HL-60 (cell line): Measurements from ENCODE around the gene TIAM1.

ENCODE experiments used
- DNase-seq, 2 experiments: peaks; one replicate each; pipeline ENCODE4 v3.0.0-alpha.2; 2010 to 2020; ENCODE audit warnings: low read depth in 1 of 2, low spot score in 1 of 2
- H3K27ac ChIP-seq: fragments of 250-450 bp; sonication (Bioruptor Pico); replicated peaks from 2 replicates; pipeline ENCODE4 v1.5.1; 2020; ENCODE audit warnings: mild to moderate bottlenecking, moderate library complexity
- H3K27me3 ChIP-seq: fragments of 250-450 bp; sonication (Bioruptor Pico); 2 replicates; pipeline ENCODE4 v1.5.1; 2021; ENCODE audit warnings: mild to moderate bottlenecking, moderate library complexity; ENCODE audit not compliant: insufficient read depth, poor library complexity, severe bottlenecking
- H3K4me3 ChIP-seq: replicated peaks from 2 replicates; pipeline ENCODE4 v1.5.1; 2011; ENCODE audit warnings: mild to moderate bottlenecking, control low read depth, low read length; ENCODE audit not compliant: insufficient read depth
- GABPA ChIP-seq: IDR thresholded peaks from 2 replicates; pipeline ENCODE4 v1.6.1; 2012; ENCODE audit warnings: low read depth
- POLR2AphosphoS5 ChIP-seq: IDR thresholded peaks from 2 replicates; pipeline ENCODE4 v1.6.1; 2012; ENCODE audit warnings: low read depth
- REST ChIP-seq: IDR thresholded peaks from 2 replicates; pipeline ENCODE4 v1.6.1; 2012; ENCODE audit warnings: low read depth; ENCODE audit not compliant: insufficient replicate concordance
- SPI1 ChIP-seq: IDR thresholded peaks from 2 replicates; pipeline ENCODE4 v1.6.1; 2012; ENCODE audit warnings: low read depth, mild to moderate bottlenecking, borderline replicate concordance
- TF ChIP-seq, protein P1 (sequence below): IDR thresholded peaks from one replicate; pipeline ENCODE4 v1.5.1; 2011; ENCODE audit warnings: low read length, control low read depth, inconsistent platforms; ENCODE audit not compliant: insufficient read depth

TIAM1 gene

GRCh38 chr21:31374395-31374794 is 30.3 kb upstream of the TIAM1 start:
- no peaks in the 10 kb centered on the region for H3K27me3 ChIP-seq
- H3K27ac ChIP-seq = no peak overlapping the region
- DNase-seq = no peak
- no peak overlapping the region for H3K4me3 ChIP-seq
- TF ChIP-seq, protein P1, sequence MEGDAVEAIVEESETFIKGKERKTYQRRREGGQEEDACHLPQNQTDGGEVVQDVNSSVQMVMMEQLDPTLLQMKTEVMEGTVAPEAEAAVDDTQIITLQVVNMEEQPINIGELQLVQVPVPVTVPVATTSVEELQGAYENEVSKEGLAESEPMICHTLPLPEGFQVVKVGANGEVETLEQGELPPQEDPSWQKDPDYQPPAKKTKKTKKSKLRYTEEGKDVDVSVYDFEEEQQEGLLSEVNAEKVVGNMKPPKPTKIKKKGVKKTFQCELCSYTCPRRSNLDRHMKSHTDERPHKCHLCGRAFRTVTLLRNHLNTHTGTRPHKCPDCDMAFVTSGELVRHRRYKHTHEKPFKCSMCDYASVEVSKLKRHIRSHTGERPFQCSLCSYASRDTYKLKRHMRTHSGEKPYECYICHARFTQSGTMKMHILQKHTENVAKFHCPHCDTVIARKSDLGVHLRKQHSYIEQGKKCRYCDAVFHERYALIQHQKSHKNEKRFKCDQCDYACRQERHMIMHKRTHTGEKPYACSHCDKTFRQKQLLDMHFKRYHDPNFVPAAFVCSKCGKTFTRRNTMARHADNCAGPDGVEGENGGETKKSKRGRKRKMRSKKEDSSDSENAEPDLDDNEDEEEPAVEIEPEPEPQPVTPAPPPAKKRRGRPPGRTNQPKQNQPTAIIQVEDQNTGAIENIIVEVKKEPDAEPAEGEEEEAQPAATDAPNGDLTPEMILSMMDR = no peak
- TF ChIP-seq GABPA (no peak), SPI1 (no peak), POLR2AphosphoS5 (no peak)

- no peak for DNase-seq
- no peak overlapping the region for H3K27ac ChIP-seq
- no peak overlapping the region for H3K4me3 ChIP-seq
- no peaks in the 10 kb centered on the region for H3K27me3 ChIP-seq
- TF ChIP-seq SPI1 = no peak
- no peak for TF ChIP-seq POLR2AphosphoS5
- TF ChIP-seq GABPA = no peak
- TF ChIP-seq, protein P1 = no peak
- no peak for TF ChIP-seq REST
Measured at GRCh38 chr21:31372471-31372765, 28.4 kb upstream of the TIAM1 start.

DNA sequence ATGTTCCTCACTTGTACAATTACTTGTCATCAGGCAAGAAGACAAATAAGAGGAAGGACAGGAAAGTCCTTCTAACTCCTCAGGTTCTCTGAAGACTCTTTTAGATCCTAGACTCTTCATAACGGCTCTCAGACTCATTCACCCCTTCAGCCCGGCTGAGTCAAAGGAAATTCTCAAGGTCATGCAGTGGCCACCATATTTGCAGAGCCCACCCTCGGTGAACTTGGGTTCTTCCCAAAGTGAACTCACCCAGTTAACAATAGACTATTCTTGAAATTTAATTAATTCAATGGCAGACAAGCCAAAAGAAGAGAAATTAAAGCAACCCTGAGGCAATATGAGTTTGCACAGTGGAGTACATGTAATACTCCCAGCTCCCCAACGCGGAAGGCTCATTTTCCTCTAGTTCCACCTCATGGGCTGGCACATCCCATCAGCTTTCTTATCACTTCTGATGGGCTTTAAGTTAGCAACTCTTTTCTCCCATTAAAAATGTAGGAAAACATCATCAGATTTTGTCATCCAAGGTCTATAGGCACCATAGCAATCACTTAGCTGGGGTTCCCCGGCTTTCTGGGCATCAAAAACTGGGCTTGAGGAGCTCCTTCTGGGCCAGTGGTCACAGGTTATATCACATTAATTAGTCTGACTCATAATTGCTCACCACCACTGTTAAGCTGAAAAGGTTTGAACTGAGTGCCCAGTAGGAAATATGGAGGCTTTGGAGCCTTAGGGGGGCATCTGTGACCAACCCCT is 27.8 kb upstream of the TIAM1 start:
- no peak overlapping the region for H3K27ac ChIP-seq
- H3K4me3 ChIP-seq = no peak overlapping the region
- H3K27me3 ChIP-seq = no peaks in the 10 kb centered on the region
- DNase-seq = no peak
- TF ChIP-seq SPI1 = no peak
- TF ChIP-seq REST = no peak
- TF ChIP-seq GABPA = no peak
- TF ChIP-seq POLR2AphosphoS5 = no peak
- TF ChIP-seq, protein P1 = no peak

GRCh38 chr21:31370893-31371544 is 27.0 kb upstream of the TIAM1 start:
- H3K4me3 ChIP-seq = no peak overlapping the region
- H3K27ac ChIP-seq = no peak overlapping the region
- no peak for TF ChIP-seq GABPA
- no peak for TF ChIP-seq REST
- TF ChIP-seq, protein P1 = no peak
- TF ChIP-seq POLR2AphosphoS5 = no peak
- no peak for TF ChIP-seq SPI1
- H3K27me3 ChIP-seq = no peaks in the 10 kb centered on the region
- no peak for DNase-seq
